HG02588 (cell line): Measurements from ENCODE around the gene BRDT.
"Not testable (repeated sequence)": the region's sequence is repeated elsewhere in the genome, so short reads cannot be mapped to it uniquely, and the experiment has no call there.

Experiments
- ATAC-seq: cut with Tn5 transposase; IDR thresholded peaks from one replicate; pipeline ENCODE4 v1.9.1; 2021; ENCODE audit warnings: mild to moderate bottlenecking, moderate library complexity; ENCODE audit not compliant: unreplicated experiment

The BRDT gene

GRCh38 chr1:91981996-91982609, 32.9 kb downstream of the BRDT start:
- no peak for ATAC-seq

- no peak for ATAC-seq
Measured at GRCh38 chr1:91993256-91993655, 44.1 kb downstream of the BRDT start.

- ATAC-seq = no peak
Measured at GRCh38 chr1:91997607-91998195, 48.5 kb downstream of the BRDT start.

GRCh38 chr1:92004129-92004528, 54.9 kb downstream of the BRDT start:
- ATAC-seq = no peak

GRCh38 chr1:92013923-92014322, 64.7 kb downstream of the BRDT start:
- ATAC-seq = no peak

- ATAC-seq = no peak
Measured at GRCh38 chr1:92016720-92017316, 67.6 kb downstream of the BRDT start.

GRCh38 chr1:92017656-92018055, 68.5 kb downstream of the BRDT start:
- ATAC-seq = no peak

- not testable (repeated sequence) for ATAC-seq
Measured at GRCh38 chr1:92026042-92026441, 76.8 kb downstream of the BRDT start.

- ATAC-seq = no peak
Measured at GRCh38 chr1:92026806-92027205, 77.6 kb downstream of the BRDT start.

GRCh38 chr1:92029241-92029922, 80.2 kb downstream of the BRDT start:
- no peak for ATAC-seq

GRCh38 chr1:92030656-92031107, 81.5 kb downstream of the BRDT start:
- ATAC-seq = no peak

- ATAC-seq = no peak
Measured at GRCh38 chr1:92031281-92032110, 82.3 kb downstream of the BRDT start.

- ATAC-seq = no peak
Measured at GRCh38 chr1:92037400-92037799, 88.2 kb downstream of the BRDT start.

- ATAC-seq = no peak
Measured at GRCh38 chr1:92038695-92039346, 89.6 kb downstream of the BRDT start.

GRCh38 chr1:92040971-92041370, 91.8 kb downstream of the BRDT start:
- ATAC-seq = no peak

GRCh38 chr1:92043621-92044020, 94.4 kb downstream of the BRDT start:
- no peak for ATAC-seq

- ATAC-seq = no peak
Measured at GRCh38 chr1:92045766-92046495, 96.7 kb downstream of the BRDT start.

GRCh38 chr1:92051948-92052347, 102.7 kb downstream of the BRDT start:
- no peak for ATAC-seq
